BLaER1 treated with 17β-estradiol and CSF1 and Interleukin-3, amounts not matched to agents 10 nM and 100 nM (cell line): Measurements from ENCODE around the gene FBXW8.
A peak's percentile ranks its signal among the peaks of the same experiment; 100 is the strongest.
"Not testable (repeated sequence)": the region's sequence is repeated elsewhere in the genome, so short reads cannot be mapped to it uniquely, and the experiment has no call there.

Experiments
- H3K27ac ChIP-seq, 11 experiments: shearing (Covaris generic); formaldehyde crosslinking; 2 replicates each; pipeline ENCODE4 v1.8.1; 2022
- H3K27me3 ChIP-seq, 11 experiments: shearing (Covaris generic); formaldehyde crosslinking; 2 replicates each; pipeline ENCODE4 v1.8.1; 2022
- H3K36me3 ChIP-seq, 11 experiments: shearing (Covaris generic); formaldehyde crosslinking; 2 replicates each; pipeline ENCODE4 v1.8.1; 2022
- H3K4me1 ChIP-seq, 10 experiments: shearing (Covaris generic); formaldehyde crosslinking; 2 replicates each; pipeline ENCODE4 v1.8.1; 2022
- H3K4me2 ChIP-seq, 11 experiments: shearing (Covaris generic); formaldehyde crosslinking; 2 replicates each; pipeline ENCODE4 v1.8.1; 2022
- H3K4me3 ChIP-seq, 10 experiments: shearing (Covaris generic); formaldehyde crosslinking; 2 replicates each; pipeline ENCODE4 v1.8.1; 2022
- H3K9ac ChIP-seq, 11 experiments: shearing (Covaris generic); formaldehyde crosslinking; 2 replicates each; pipeline ENCODE4 v1.8.1; 2022
- H3K9me3 ChIP-seq, 11 experiments: shearing (Covaris generic); formaldehyde crosslinking; replicated peaks in 1 of 11; 2 replicates each; pipeline ENCODE4 v1.8.1; 2022
- H4K20me1 ChIP-seq, 11 experiments: shearing (Covaris generic); formaldehyde crosslinking; 2 replicates each; pipeline ENCODE4 v1.8.1; 2022
- Cebpa-rat ChIP-seq, 11 experiments: shearing (Covaris generic); IDR thresholded peaks; 2 replicates each; pipeline ENCODE4 v1.8.1; 2022

Gene FBXW8

GRCh38 chr12:117050060-117050459 lies 139.3 kb downstream of the FBXW8 start:
- peaks cover 95 to 100% (median 100%) of the 10 kb centered on the region in 10 experiments for H3K4me1 ChIP-seq
- peaks cover 0 to 16% (median 4%) of the 10 kb centered on the region in 11 experiments; a peak in 7 of 22 replicates for H3K36me3 ChIP-seq

GRCh38 chr12:117051380-117051779 lies 140.6 kb downstream of the FBXW8 start:
- Histone ChIP-seq H3K9me3 (no peaks in the 10 kb centered on the region), H3K9ac (peak overlapping the region; percentile 0 to 70 (median 54); a peak in 16 of 22 replicates), H4K20me1 (no peaks in the 10 kb centered on the region), H3K36me3 (peaks cover 0 to 20% (median 8%) of the 10 kb centered on the region in 11 experiments; a peak in 10 of 22 replicates), H3K4me3 (peak overlapping the region in 2 of 10 experiments; percentile 4 to 10; a peak in 3 of 20 replicates), H3K4me2 (peak overlapping the region; percentile 77 to 97 (median 92)), H3K4me1 (peaks cover 89 to 100% (median 96%) of the 10 kb centered on the region in 10 experiments), H3K27me3 (no peaks in the 10 kb centered on the region), H3K27ac (peak overlapping the region in 9 of 11 experiments; percentile 23 to 99 (median 93); a peak in 17 of 22 replicates)
- TF ChIP-seq Cebpa-rat (IDR thresholded peaks at IDR 0.05): no peak

More at GRCh38 chr12:117050060-117050459, 139.3 kb downstream of the FBXW8 start:
- Histone ChIP-seq H3K9ac (peak overlapping the region in 4 of 11 experiments; percentile 55 to 70 (median 64); a peak in 6 of 22 replicates), H3K27me3 (no peaks in the 10 kb centered on the region), H3K9me3 (no peaks in the 10 kb centered on the region), H3K4me3 (no peak overlapping the region), H4K20me1 (no peaks in the 10 kb centered on the region), H3K27ac (peak overlapping the region in 4 of 11 experiments; percentile 67 to 99 (median 96); a peak in 4 of 22 replicates), H3K4me2 (peak overlapping the region; percentile 77 to 97 (median 92))
- TF ChIP-seq Cebpa-rat (IDR thresholded peaks at IDR 0.05): no peak

- Histone ChIP-seq H3K9me3 (peaks cover 0 to 8% (median 0%) of the 10 kb centered on the region in 11 experiments; a peak in 2 of 22 replicates), H3K4me1 (peaks cover 86 to 100% (median 97%) of the 10 kb centered on the region in 10 experiments), H3K9ac (peak overlapping the region; percentile 23 to 70 (median 55); a peak in 19 of 22 replicates), H3K36me3 (peaks cover 0 to 20% (median 5%) of the 10 kb centered on the region in 11 experiments; a peak in 10 of 22 replicates), H3K4me2 (peak overlapping the region; percentile 77 to 97 (median 92)), H3K27me3 (no peaks in the 10 kb centered on the region), H3K4me3 (peak overlapping the region in 1 of 10 experiments; percentile 6; a peak in 1 of 20 replicates), H3K27ac (peak overlapping the region; percentile 26 to 99 (median 93); a peak in 19 of 22 replicates), H4K20me1 (no peaks in the 10 kb centered on the region)
- no peak for TF ChIP-seq Cebpa-rat (IDR thresholded peaks at IDR 0.05)
Observed at GRCh38 chr12:117052386-117053049, 141.8 kb downstream of the FBXW8 start.

- peaks cover 0 to 8% (median 0%) of the 10 kb centered on the region in 11 experiments; a peak in 2 of 22 replicates for H3K9me3 ChIP-seq
- H3K4me1 ChIP-seq: peaks cover 86 to 100% (median 97%) of the 10 kb centered on the region in 10 experiments
- H3K27ac ChIP-seq: peak overlapping the region; percentile 26 to 99 (median 93); a peak in 19 of 22 replicates
- H3K4me2 ChIP-seq: peak overlapping the region; percentile 77 to 97 (median 92)
- H3K4me3 ChIP-seq: peak overlapping the region in 1 of 10 experiments; percentile 6; a peak in 1 of 20 replicates
- no peaks in the 10 kb centered on the region for H3K27me3 ChIP-seq
- TF ChIP-seq Cebpa-rat (IDR thresholded peaks at IDR 0.05): no peak
- no peaks in the 10 kb centered on the region for H4K20me1 ChIP-seq
- H3K36me3 ChIP-seq: peaks cover 0 to 20% (median 5%) of the 10 kb centered on the region in 11 experiments; a peak in 10 of 22 replicates
- H3K9ac ChIP-seq: peak overlapping the region; percentile 23 to 70 (median 55); a peak in 19 of 22 replicates
Observed at GRCh38 chr12:117053050-117053400, 142.3 kb downstream of the FBXW8 start.

GRCh38 chr12:117053597-117054201 lies 142.9 kb downstream of the FBXW8 start:
- peak overlapping the region in 8 of 11 experiments; percentile 16 to 70 (median 57); a peak in 8 of 22 replicates for H3K9ac ChIP-seq
- H3K4me2 ChIP-seq: peak overlapping the region; percentile 77 to 97 (median 92)
- H3K4me3 ChIP-seq: no peak overlapping the region
- TF ChIP-seq Cebpa-rat (IDR thresholded peaks at IDR 0.05): no peak
- peak overlapping the region in 9 of 11 experiments; percentile 31 to 99 (median 95); a peak in 17 of 22 replicates for H3K27ac ChIP-seq
- no peaks in the 10 kb centered on the region for H4K20me1 ChIP-seq
- peaks cover 86 to 100% (median 97%) of the 10 kb centered on the region in 10 experiments for H3K4me1 ChIP-seq
- peaks cover 0 to 15% (median 4%) of the 10 kb centered on the region in 11 experiments; a peak in 9 of 22 replicates for H3K36me3 ChIP-seq
- peaks cover 0 to 8% (median 0%) of the 10 kb centered on the region in 11 experiments; a peak in 2 of 22 replicates for H3K9me3 ChIP-seq
- H3K27me3 ChIP-seq: no peaks in the 10 kb centered on the region

GRCh38 chr12:117054279-117054678 lies 143.5 kb downstream of the FBXW8 start:
- Histone ChIP-seq H3K36me3 (peaks cover 0 to 11% (median 4%) of the 10 kb centered on the region in 11 experiments; a peak in 9 of 22 replicates), H3K9ac (peak overlapping the region in 3 of 11 experiments; percentile 17 to 55 (median 30); a peak in 3 of 22 replicates), H3K4me2 (peak overlapping the region; percentile 77 to 97 (median 92); a peak in 20 of 22 replicates), H4K20me1 (no peaks in the 10 kb centered on the region), H3K27me3 (no peaks in the 10 kb centered on the region), H3K4me1 (peaks cover 86 to 100% (median 97%) of the 10 kb centered on the region in 10 experiments), H3K9me3 (peaks cover 0 to 8% (median 0%) of the 10 kb centered on the region in 11 experiments; a peak in 2 of 22 replicates), H3K4me3 (no peak overlapping the region), H3K27ac (peak overlapping the region in 10 of 11 experiments; percentile 7 to 99 (median 95); a peak in 17 of 22 replicates)
- TF ChIP-seq Cebpa-rat (IDR thresholded peaks at IDR 0.05): no peak

- peak overlapping the region; percentile 69 to 99 (median 95); a peak in 21 of 22 replicates for H3K27ac ChIP-seq
- H3K4me2 ChIP-seq: peak overlapping the region; percentile 83 to 99 (median 93)
- H3K9me3 ChIP-seq, H4K20me1 ChIP-seq, H3K4me3 ChIP-seq, H3K27me3 ChIP-seq: not testable (repeated sequence)
- H3K4me1 ChIP-seq: peaks cover 86 to 100% (median 97%) of the 10 kb centered on the region in 10 experiments
- H3K36me3 ChIP-seq: peaks cover 0 to 11% (median 4%) of the 10 kb centered on the region in 11 experiments; a peak in 9 of 22 replicates
- peak overlapping the region; percentile 12 to 85 (median 65); a peak in 19 of 22 replicates for H3K9ac ChIP-seq
- peak; percentile 64 to 96 (median 90); a peak in 20 of 22 replicates for TF ChIP-seq Cebpa-rat (IDR thresholded peaks at IDR 0.05)
Observed at GRCh38 chr12:117057626-117058025, 146.9 kb downstream of the FBXW8 start.

GRCh38 chr12:117058442-117059072 lies 147.8 kb downstream of the FBXW8 start:
- Histone ChIP-seq H3K27me3 (no peaks in the 10 kb centered on the region), H3K4me2 (peak overlapping the region; percentile 83 to 99 (median 93)), H4K20me1 (no peaks in the 10 kb centered on the region), H3K4me1 (peaks cover 86 to 100% (median 97%) of the 10 kb centered on the region in 10 experiments), H3K36me3 (peaks cover 0 to 11% (median 4%) of the 10 kb centered on the region in 11 experiments; a peak in 9 of 22 replicates), H3K9me3 (peaks cover 0 to 8% (median 0%) of the 10 kb centered on the region in 11 experiments; a peak in 2 of 22 replicates), H3K4me3 (peak overlapping the region in 1 of 10 experiments; percentile 14; a peak in 2 of 20 replicates), H3K9ac (peak overlapping the region; percentile 12 to 85 (median 63); a peak in 19 of 22 replicates), H3K27ac (peak overlapping the region; percentile 44 to 99 (median 95); a peak in 20 of 22 replicates)
- TF ChIP-seq Cebpa-rat (IDR thresholded peaks at IDR 0.05): no peak
